Esophagus (tissue), 2 donors: ENCODE results near the gene PPP2R2C. TPM values are rescaled to one million over a fixed set of nuclear protein-coding genes. Genes with fewer than 3 reads are reported as not detected.

Experiments used
- H3K27ac ChIP-seq, 2 donors: one replicate each; pipeline ENCODE4 v1.5.1; 2013; ENCODE audit warnings: low read depth in 2 of 2, mild to moderate bottlenecking in 2 of 2, inconsistent platforms in 1 of 2, low read length in 1 of 2, moderate library complexity in 1 of 2
- H3K27me3 ChIP-seq, 2 donors: one replicate each; pipeline ENCODE4 v1.6.1; 2013; ENCODE audit warnings: low read length in 2 of 2, control low read depth in 1 of 2, mild to moderate bottlenecking in 1 of 2; ENCODE audit not compliant: insufficient read depth in 2 of 2, control insufficient read depth in 1 of 2
- H3K36me3 ChIP-seq, 2 donors: one replicate each; pipeline ENCODE4 v1.6.1; 2013; ENCODE audit warnings: low read length in 1 of 2; ENCODE audit not compliant: control insufficient read depth in 2 of 2, insufficient read depth in 2 of 2
- H3K4me1 ChIP-seq, 2 donors: one replicate each; pipeline ENCODE4 v1.6.1; 2013; ENCODE audit warnings: low read length in 1 of 2; ENCODE audit not compliant: control insufficient read depth in 2 of 2, insufficient read depth in 2 of 2
- H3K4me3 ChIP-seq, 2 donors: one replicate each; pipeline ENCODE4 v1.5.1; 2013; ENCODE audit warnings: low read length in 2 of 2, mild to moderate bottlenecking in 2 of 2, low read depth in 1 of 2, moderate library complexity in 1 of 2
- H3K9me3 ChIP-seq, 2 donors: one replicate each; pipeline ENCODE4 v1.6.1; 2013; ENCODE audit warnings: mild to moderate bottlenecking in 2 of 2, low read depth in 1 of 2, low read length in 1 of 2, moderate library complexity in 1 of 2; ENCODE audit not compliant: control insufficient read depth in 2 of 2, insufficient read depth in 1 of 2
- WGBS, 2 donors: extraction: QIAGEN DNeasy Blood & Tissue Kit; methylation state at CpG; one replicate each; pipeline ENCODE4 v1.1.7; 2013; 5-methylcytosine and 5-hydroxymethylcytosine counted together
- polyA plus RNA-seq, 2 donors: library from polyadenylated mRNA; stranded (reverse); fragments of 200-250 nt; gene quantifications; one replicate each; pipeline ENCODE4 v1.2.3, GENCODE V29; 2013
- donor health status: healthy with polysubstance abuse.
- donor health status: Bipolar disorder and iron deficiency.

PPP2R2C gene
- polyA plus RNA-seq, 2 donors, result 23.2 to 26.7 TPM

DNA sequence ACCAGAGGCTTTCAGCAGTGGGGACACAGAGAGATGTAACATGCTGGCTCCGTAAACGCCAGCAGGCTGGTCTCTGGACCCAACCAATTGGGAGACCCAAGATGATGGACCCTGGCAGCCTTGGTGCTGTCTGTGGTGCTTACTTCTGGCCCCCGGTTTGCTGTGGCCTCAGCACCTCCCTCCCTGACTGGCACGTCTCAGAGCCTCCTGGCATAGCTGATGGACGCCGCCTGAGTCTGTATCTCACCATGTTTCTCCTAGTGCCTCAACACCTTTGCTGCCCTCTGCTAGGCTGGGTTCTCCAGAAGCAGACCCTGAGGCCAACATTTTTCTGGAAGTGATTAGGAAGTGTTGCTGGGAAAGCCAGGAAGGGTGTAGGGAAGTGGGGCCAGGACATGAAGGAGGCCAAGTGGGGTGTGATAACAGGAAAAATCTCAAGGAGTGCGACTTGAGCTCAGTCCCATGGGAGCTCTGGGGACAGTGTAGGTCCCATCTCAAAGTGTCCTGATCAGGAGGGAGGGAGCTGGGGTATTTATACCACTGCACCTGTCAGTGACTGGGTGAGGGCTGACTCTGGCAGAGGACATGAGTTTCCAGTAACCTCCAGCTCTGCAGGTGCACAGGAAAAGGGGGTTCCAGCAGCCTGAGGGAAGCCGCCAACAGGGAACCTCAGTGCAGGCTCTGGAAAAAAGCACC is 31.8 kb downstream of the PPP2R2C start:
- 69 to 75% methylated on average over 7 to 8 of the region's 8 CpGs for WGBS, 2 donors
- Histone ChIP-seq H3K4me3 (no peak overlapping the region), H3K27me3 (no peaks in the 10 kb centered on the region), H3K9me3 (no peaks in the 10 kb centered on the region), H3K4me1 (peaks cover 0 to 3% of the 10 kb centered on the region in 2 donors), H3K27ac (no peak overlapping the region), H3K36me3 (no peaks in the 10 kb centered on the region)

DNA sequence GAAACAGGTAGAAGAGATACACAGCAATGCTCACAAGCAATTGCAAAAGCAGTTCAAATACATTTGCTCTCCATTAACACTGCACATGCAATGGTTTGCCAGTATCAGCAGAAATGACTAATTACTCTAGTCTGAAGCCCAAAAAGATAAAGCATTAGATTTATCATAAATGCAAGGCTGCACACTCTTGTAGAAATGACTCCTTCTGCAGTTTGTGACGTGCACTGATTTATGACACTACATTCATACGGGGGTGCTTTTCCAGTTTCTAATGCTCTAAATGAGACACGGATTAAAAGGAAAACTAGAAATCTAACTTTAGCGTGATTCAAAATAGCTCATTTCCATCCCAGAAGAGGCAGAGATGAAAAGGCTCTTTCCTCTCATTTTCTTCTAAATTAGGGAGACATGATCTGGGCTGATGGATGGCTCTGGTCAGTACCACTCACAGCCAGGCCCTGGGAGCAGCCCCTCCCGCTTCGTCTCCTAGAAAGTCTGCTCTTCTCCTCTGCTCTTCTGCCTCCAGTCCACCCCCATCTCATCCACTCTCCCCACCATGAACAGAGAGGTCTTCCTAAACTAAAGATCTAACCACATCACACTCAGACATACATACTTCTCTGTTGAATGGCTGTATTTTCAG is 33.2 kb downstream of the PPP2R2C start:
- peaks cover 0 to 3% of the 10 kb centered on the region in 2 donors for H3K4me1 ChIP-seq
- no peak overlapping the region for H3K4me3 ChIP-seq
- H3K36me3 ChIP-seq, result no peaks in the 10 kb centered on the region
- H3K27me3 ChIP-seq, result no peaks in the 10 kb centered on the region
- no peak overlapping the region for H3K27ac ChIP-seq
- 73 to 81% methylated on average over 6 of the region's 6 CpGs for WGBS, 2 donors
- no peaks in the 10 kb centered on the region for H3K9me3 ChIP-seq

DNA sequence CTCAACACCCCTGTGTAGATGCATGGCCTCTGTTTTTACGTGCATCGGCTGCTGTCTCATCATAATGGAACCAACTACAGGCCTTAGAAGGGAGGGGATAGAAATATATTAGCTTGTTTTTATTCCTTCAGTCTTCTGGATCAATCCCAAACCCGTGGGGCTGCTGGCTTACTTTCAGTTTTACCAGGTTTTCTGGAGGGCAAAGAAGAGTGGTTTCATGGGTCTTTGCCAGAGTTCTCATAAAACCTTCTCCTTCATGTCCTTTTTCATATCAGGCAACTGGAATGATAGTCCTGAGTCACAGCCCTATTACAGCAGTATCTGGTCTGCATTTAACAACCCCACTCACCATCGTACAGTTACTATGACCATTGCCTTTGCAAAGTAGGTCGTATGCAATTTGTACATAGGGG is 34.6 kb downstream of the PPP2R2C start:
- Histone ChIP-seq H3K4me1 (no peaks in the 10 kb centered on the region), H3K27me3 (no peaks in the 10 kb centered on the region), H3K9me3 (no peaks in the 10 kb centered on the region), H3K36me3 (no peaks in the 10 kb centered on the region), H3K27ac (no peak overlapping the region), H3K4me3 (no peak overlapping the region)
- 35 to 50% methylated on average over 5 of the region's 5 CpGs for WGBS, 2 donors

DNA sequence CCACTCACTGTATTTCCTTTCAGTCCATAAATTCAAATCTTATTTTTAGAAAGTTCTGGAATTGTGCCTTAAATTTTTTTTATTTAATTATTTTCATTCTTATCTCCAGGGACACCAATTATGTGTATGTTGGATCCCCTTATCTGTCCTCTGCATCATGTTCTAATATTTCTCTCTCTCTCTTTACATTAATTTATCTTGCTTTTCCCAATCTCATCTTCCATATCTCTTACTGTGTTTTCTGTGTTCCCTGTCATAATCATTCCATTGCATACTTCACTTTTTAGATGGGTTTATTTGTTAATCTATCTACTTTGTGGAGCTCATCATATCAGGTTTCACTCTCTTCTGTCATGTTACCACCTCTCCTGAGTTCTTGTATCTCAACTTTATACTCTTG is 37.4 kb downstream of the PPP2R2C start:
- no peak overlapping the region for H3K4me3 ChIP-seq
- no peaks in the 10 kb centered on the region for H3K36me3 ChIP-seq
- H3K9me3 ChIP-seq, result no peaks in the 10 kb centered on the region
- no peak overlapping the region for H3K27ac ChIP-seq
- no peaks in the 10 kb centered on the region for H3K4me1 ChIP-seq
- H3K27me3 ChIP-seq, result no peaks in the 10 kb centered on the region

DNA sequence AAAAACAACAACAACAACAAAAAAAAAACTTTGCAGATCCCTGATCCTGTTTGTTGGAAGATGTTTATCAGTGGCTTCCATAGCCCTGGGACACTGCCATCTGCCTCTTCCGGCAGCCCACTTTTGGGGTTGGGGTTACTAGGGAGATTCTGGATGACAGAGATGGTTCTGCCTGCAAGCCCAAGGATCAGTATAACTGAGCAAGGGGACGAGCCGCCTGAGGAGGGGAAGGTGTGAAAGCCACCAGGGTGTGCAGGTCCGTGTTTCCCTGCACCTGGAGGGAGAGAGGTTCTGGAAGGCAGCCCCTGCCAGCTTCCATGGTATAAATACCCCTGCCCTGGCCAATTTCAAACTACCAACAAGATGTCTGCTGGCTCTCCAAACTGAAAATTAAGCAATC is 41.5 kb downstream of the PPP2R2C start:
- no peaks in the 10 kb centered on the region for H3K36me3 ChIP-seq
- 73% methylated on average over 4 of the region's 4 CpGs for WGBS, 2 donors
- no peak overlapping the region for H3K4me3 ChIP-seq

DNA sequence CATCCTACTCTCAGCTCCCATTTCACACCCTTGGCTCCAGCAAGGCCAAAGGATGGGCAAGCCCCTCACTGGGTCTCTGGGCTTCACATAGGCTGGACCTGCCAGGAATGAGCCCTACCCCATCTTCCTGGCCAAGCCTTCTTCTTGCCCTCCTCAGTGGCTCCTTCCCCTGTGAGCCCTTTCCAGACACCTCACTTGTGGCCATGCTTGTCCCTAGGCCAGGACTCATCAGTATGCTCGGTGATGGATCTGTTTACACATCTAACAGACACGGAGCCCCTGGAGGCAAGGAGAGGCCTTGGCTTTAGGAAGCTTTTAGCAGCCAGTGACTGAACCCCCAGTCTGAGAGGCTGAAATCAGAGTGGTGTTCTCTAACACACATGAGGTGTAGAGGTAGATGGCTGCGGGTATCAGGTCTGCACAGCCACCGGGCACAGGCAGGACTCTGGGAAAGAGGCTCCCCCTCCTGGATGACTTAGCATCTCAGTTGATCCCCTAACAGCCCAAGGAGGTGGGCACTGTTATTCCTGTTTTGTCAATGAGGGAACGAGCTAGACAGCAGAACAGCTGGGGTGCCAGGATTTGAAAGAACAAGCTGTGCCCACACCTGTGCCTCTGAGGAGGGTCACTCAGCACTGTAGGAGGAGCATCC is 44.8 kb downstream of the PPP2R2C start:
- Histone ChIP-seq H3K27ac (peak overlapping the region in 1 of 2 donors; percentile 72), H3K36me3 (peaks cover 0 to 2% of the 10 kb centered on the region in 2 donors), H3K9me3 (no peaks in the 10 kb centered on the region), H3K4me3 (no peak overlapping the region), H3K27me3 (no peaks in the 10 kb centered on the region), H3K4me1 (peaks cover 6 to 39% of the 10 kb centered on the region in 2 donors)
- 33 to 43% methylated on average over 5 of the region's 5 CpGs for WGBS, 2 donors

More for the DNA sequence above, 41.5 kb downstream of the PPP2R2C start:
- no peaks in the 10 kb centered on the region for H3K9me3 ChIP-seq
- no peak overlapping the region for H3K27ac ChIP-seq
- H3K27me3 ChIP-seq, result no peaks in the 10 kb centered on the region
- peaks cover 4 to 17% of the 10 kb centered on the region in 2 donors for H3K4me1 ChIP-seq

DNA sequence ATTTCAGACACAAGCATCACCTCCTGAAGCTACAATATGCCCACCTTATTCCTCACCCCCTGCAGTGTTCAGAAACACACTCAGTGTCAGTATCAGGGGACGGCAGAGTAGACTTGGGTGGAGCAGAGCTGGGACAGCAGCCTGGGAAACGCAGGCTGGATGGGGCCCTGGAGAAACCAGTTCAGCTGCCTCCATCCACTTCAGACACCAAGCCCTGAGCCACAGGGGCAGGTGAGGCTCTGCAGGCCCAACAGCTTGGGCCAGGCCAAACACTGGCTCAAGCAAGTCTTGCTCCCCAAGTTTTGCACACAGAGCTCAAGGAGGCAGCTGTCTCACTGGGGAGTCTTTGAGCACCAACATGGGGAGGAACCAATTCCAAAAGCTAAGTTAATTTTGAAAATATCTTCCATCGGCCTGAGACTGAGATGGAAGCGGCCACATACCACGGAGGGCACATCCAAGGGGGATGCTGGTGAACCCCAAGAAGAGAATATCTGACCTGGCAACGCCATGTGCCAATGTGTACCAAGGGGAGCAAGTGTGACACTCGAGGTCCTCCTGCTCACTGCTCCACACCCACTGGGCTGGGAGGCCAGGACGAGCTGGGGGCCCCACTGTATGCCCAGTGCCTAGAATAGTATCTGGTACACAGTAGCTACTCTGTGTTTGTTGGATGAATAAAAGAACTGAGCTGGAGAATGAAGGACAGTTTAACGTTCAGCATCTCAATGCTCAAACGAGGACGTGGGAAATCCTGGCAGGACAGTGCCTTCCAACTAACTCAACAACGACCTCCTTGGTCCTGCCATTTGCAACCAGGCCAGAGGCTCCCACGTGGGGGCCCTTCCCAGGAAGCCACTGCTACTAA is 45.6 kb downstream of the PPP2R2C start:
- WGBS, 2 donors, result 66 to 70% methylated on average over 12 to 13 of the region's 13 CpGs
- Histone ChIP-seq H3K9me3 (no peaks in the 10 kb centered on the region), H3K4me3 (no peak overlapping the region), H3K27me3 (no peaks in the 10 kb centered on the region), H3K27ac (peak overlapping the region; percentile 2 to 72), H3K36me3 (peaks cover 0 to 2% of the 10 kb centered on the region in 2 donors), H3K4me1 (peaks cover 6 to 39% of the 10 kb centered on the region in 2 donors)

DNA sequence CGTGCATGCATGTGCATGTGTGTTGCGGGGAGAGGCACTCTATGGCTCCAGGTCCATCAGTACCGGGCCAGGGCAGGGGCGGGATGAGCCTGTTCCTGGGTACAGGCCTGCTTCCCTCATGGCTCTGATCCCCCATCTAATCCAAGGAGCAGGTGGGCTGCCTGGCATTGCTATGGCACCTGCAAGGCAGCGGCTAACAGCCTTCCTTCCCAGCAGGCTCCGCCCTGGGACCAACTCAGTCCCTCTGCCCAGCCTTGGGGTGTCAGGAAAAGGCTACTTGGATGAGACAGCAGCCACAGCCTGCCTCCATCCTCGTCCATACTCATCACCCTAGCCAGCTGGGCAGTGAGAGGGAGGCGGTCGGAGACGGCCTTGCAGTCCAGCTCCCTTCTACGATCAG is 46.5 kb downstream of the PPP2R2C start:
- 79 to 83% methylated on average over 11 of the region's 11 CpGs for WGBS, 2 donors
- Histone ChIP-seq H3K4me1 (peaks cover 6 to 39% of the 10 kb centered on the region in 2 donors), H3K36me3 (peaks cover 0 to 6% of the 10 kb centered on the region in 2 donors), H3K9me3 (no peaks in the 10 kb centered on the region), H3K27ac (peak overlapping the region; percentile 2 to 52), H3K4me3 (no peak overlapping the region), H3K27me3 (no peaks in the 10 kb centered on the region)

DNA sequence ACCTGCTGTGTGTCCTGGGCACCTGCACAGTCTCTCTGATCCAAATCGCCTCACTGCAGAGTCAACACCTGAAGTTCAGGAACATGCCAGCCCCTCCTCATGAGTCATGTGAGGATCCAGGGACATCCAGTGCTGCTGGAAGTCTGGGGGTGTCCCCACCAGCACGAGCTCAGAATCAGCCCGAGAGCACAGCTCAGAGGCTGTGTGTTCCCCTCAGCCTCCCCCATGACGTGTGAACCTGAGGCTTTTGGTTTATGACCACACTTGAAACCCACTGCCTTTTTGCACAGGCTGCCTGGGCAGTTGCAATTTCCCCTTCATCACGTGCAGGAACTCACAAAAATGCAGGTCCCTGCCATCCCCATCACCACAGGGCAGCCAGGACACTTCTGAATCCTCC is 47.1 kb downstream of the PPP2R2C start:
- peaks cover 6 to 39% of the 10 kb centered on the region in 2 donors for H3K4me1 ChIP-seq
- peaks cover 0 to 6% of the 10 kb centered on the region in 2 donors for H3K36me3 ChIP-seq
- no peaks in the 10 kb centered on the region for H3K9me3 ChIP-seq
- H3K27ac ChIP-seq, result peak overlapping the region in 1 of 2 donors; percentile 18
- H3K4me3 ChIP-seq, result no peak overlapping the region
- H3K27me3 ChIP-seq, result no peaks in the 10 kb centered on the region
- WGBS, 2 donors, result 51 to 56% methylated on average over 5 of the region's 5 CpGs
